Colonic mucosa (tissue), 4 donors: ENCODE measurements around the gene HTR1D. TPM values are rescaled to one million over a fixed set of nuclear protein-coding genes. Genes with fewer than 3 reads are reported as not detected.
A peak's percentile ranks its signal among the peaks of the same experiment; 100 is the strongest.

Experiments
- DNase-seq: peaks from one replicate; pipeline ENCODE4 v3.0.0-alpha.2; 2020
- H3K27ac ChIP-seq: fragments of 200-600 bp; one replicate; pipeline ENCODE4 v1.8.0; 2021
- H3K27me3 ChIP-seq: fragments of 200-600 bp; one replicate; pipeline ENCODE4 v1.8.0; 2021
- H3K36me3 ChIP-seq: fragments of 200-600 bp; one replicate; pipeline ENCODE4 v1.8.0; 2021
- H3K4me1 ChIP-seq: fragments of 200-600 bp; one replicate; pipeline ENCODE4 v1.8.0; 2021; ENCODE audit warnings: mild to moderate bottlenecking
- H3K4me3 ChIP-seq: fragments of 200-600 bp; one replicate; pipeline ENCODE4 v1.8.0; 2021
- H3K9ac ChIP-seq, 2 donors: one replicate each; pipeline ENCODE4 v1.7.0; 2013; ENCODE audit warnings: control low read depth in 2 of 2, low read depth in 2 of 2, low read length in 2 of 2
- H3K9me3 ChIP-seq: fragments of 200-600 bp; one replicate; pipeline ENCODE4 v1.8.0; 2021
- intact Hi-C: fragments of 100-400 bp; cut with DNase I; formaldehyde crosslinking; loops from one replicate; pipeline ENCODE4 v1.14.1; 2022
- total RNA-seq, 2 donors: library from RNA; stranded (reverse); fragmentation: NEBNext Ultra II Directional in 1 of 2; extraction: Animal tissue kit (Norgen Biotek cat#: 25700) in 1 of 2; gene quantifications; one replicate each; pipeline ENCODE4 v1.2.1, GENCODE V29; 2021
- TF ChIP-seq, protein P1 (sequence below): fragments of 200-600 bp; IDR thresholded peaks from one replicate; pipeline ENCODE4 v1.8.0; 2022; ENCODE audit warnings: antibody characterized with exemption, mild to moderate bottlenecking
- donor health status: healthy.
- donor health status: DM: no; HTN: no; CAD: no.
- donor health status: DM: no; HTN: no; CAD: no.

Gene HTR1D
- total RNA-seq, 2 donors from 2014 or later: 0.27 to 0.42 TPM

DNA sequence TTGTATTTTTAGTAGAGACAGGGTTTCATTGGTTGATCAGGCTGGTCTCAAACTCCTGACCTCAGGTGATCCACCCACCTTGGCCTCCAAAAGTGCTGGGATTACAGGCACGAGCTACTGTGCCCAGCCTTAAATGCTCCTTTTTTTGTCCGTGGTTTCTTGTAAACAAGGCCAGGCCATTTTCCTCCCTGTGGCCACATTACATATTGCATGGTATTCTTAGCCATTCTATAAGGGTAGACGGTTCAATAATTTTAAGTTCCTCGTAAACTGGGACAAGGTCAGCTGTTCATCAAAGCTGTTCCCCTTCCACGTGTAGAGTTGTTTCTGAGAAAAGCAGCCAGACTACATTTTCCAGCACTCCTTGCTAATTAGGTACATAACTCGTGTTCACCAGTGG, 38.4 kb downstream of the HTR1D start:
- no peak for DNase-seq
- Histone ChIP-seq H3K27ac (no peak overlapping the region), H3K4me1 (no peaks in the 10 kb centered on the region), H3K4me3 (no peak overlapping the region), H3K27me3 (no peaks in the 10 kb centered on the region), H3K9ac (no peak overlapping the region), H3K9me3 (no peaks in the 10 kb centered on the region), H3K36me3 (no peaks in the 10 kb centered on the region)
- TF ChIP-seq, protein P1, sequence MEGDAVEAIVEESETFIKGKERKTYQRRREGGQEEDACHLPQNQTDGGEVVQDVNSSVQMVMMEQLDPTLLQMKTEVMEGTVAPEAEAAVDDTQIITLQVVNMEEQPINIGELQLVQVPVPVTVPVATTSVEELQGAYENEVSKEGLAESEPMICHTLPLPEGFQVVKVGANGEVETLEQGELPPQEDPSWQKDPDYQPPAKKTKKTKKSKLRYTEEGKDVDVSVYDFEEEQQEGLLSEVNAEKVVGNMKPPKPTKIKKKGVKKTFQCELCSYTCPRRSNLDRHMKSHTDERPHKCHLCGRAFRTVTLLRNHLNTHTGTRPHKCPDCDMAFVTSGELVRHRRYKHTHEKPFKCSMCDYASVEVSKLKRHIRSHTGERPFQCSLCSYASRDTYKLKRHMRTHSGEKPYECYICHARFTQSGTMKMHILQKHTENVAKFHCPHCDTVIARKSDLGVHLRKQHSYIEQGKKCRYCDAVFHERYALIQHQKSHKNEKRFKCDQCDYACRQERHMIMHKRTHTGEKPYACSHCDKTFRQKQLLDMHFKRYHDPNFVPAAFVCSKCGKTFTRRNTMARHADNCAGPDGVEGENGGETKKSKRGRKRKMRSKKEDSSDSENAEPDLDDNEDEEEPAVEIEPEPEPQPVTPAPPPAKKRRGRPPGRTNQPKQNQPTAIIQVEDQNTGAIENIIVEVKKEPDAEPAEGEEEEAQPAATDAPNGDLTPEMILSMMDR: peak; percentile 16
- intact Hi-C loops: no loop called here

DNA sequence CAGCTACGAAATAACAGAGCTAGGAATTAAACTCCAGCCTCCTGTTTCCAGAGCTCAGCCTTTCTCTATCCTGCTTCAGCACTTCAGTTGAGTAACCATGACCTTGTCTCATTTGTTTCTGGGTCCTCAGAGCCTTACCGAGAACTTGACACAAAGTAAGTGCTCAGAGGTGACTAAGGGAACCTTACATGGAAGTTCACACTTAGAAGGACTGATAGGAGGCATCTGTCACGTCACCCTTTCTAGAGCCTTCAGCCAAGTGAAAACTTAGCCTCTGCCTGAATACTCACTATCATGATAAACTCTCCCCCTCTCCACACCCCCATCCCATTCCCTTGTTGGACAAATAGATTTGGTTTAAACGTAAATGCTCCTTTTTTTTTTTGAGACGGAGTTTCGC, 38.9 kb downstream of the HTR1D start:
- intact Hi-C loops: no loop called here
- no peak overlapping the region for H3K4me3 ChIP-seq
- H3K9me3 ChIP-seq: no peaks in the 10 kb centered on the region
- no peak for DNase-seq
- H3K27ac ChIP-seq: peak overlapping the region; percentile 63
- no peaks in the 10 kb centered on the region for H3K27me3 ChIP-seq
- TF ChIP-seq, protein P1: no peak
- peak overlapping the region in 1 of 2 donors; percentile 73 for H3K9ac ChIP-seq
- no peaks in the 10 kb centered on the region for H3K36me3 ChIP-seq
- no peaks in the 10 kb centered on the region for H3K4me1 ChIP-seq

DNA sequence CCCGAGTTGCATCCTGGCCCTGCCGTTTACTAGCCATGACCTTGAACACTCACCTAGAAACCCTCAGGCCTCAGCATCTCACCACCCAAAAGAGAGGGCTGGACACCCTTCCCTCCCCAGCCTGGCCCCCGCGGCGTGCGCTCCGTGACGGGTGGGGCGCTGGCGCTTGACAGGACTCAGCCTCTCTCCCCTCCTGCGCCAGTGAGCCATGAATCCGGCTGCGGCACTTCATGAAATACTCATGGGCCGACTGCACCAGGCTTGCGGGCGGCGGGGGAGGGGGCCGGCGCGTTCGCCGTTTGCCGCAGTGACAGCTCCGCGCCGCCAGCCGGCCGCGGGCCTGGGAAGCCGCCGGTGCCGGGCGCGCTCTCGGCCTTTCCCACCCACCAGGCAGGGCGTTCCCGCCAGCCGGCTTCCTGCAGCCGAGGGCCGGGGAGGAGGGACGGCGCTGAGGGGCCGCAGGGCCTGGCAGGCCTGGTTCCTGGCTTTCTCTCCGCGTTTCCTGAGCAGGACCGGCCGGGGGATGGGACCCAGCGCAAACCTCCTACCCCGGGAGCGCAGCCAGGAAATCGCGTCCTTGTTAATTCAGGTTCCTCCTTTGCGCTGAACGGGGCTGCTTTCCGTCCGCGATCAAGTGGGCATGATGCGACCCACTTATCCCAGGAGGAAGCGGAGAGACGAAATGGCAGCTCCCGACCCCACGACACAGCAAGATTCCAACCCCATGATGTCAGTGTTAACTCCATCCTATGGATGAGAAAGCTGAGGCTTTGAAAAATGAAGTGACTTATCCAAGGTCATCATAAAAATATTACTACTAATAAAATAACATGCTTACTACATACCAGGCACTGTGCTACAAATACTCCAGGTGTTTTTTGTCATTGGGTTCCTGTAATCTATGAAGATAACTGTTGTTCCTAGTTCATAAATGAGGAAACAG, 39.6 kb downstream of the HTR1D start:
- peak overlapping the region; percentile 73 to 74 for H3K9ac ChIP-seq
- H3K27me3 ChIP-seq: no peaks in the 10 kb centered on the region
- no peaks in the 10 kb centered on the region for H3K9me3 ChIP-seq
- peak; percentile 71 for DNase-seq
- peak overlapping the region; percentile 63 for H3K27ac ChIP-seq
- intact Hi-C loops: no loop called here
- no peaks in the 10 kb centered on the region for H3K4me1 ChIP-seq
- no peaks in the 10 kb centered on the region for H3K36me3 ChIP-seq
- TF ChIP-seq, protein P1: no peak
- H3K4me3 ChIP-seq: peak overlapping the region; percentile 33

DNA sequence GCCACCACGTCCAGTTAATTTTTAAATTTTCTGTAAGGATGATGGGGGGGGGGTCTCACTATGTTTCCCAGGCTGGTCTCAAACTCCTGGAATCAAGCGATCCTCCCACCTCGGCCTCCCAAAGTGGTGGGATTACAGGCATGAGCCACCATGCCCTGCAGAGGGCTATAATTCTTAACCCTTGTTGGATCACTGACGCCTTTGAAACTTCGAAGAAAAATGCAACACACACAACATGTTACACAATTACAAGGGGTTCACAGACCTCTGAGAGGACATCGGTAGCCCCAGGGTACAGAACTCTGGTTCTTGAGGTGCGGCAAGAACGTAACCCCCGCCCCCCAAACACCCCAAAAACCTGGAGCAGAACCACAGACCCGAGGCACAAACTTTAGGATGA, 40.3 kb downstream of the HTR1D start:
- H3K4me1 ChIP-seq: no peaks in the 10 kb centered on the region
- intact Hi-C loops: no loop called here
- no peaks in the 10 kb centered on the region for H3K27me3 ChIP-seq

DNA sequence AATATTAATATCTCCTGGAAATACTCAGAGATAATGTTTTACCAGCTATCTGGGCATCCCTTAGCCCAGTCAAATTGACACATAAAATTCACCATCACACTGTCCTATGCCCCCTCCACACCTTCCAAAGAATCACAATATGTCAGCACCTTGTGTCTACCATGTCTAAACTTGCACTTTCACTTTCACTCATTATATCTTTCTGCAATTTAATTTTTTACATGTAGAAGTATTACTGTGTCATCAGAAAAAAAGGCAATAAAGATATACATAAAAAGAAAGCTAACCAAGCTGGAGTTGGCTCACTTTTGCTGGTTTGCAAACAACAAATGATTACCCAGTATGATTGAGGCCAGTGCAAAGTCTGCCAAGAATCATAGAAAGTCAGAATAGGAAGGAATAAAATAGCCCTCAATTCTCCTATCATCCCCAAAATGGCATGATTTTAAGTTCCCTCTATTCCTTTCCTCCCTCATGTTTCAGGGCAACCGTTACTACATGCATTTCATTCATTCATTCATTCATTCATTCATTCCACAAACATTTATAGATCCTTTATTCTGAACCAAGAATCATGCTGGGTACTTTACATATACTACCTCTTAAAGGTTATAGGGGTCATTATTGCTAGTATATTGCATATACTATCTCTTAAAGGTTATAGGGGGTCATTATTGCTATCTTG, 42.7 kb downstream of the HTR1D start:
- TF ChIP-seq, protein P1: no peak
- DNase-seq: no peak
- peak overlapping the region in 1 of 2 donors; percentile 9 for H3K9ac ChIP-seq
- H3K36me3 ChIP-seq: no peaks in the 10 kb centered on the region
- no peaks in the 10 kb centered on the region for H3K27me3 ChIP-seq
- intact Hi-C loops: no loop called here
- no peaks in the 10 kb centered on the region for H3K4me1 ChIP-seq
- peak overlapping the region; percentile 58 for H3K27ac ChIP-seq
- no peak overlapping the region for H3K4me3 ChIP-seq
- H3K9me3 ChIP-seq: no peaks in the 10 kb centered on the region

More for the DNA sequence above, 40.3 kb downstream of the HTR1D start:
- peak overlapping the region; percentile 73 to 74 for H3K9ac ChIP-seq
- no peaks in the 10 kb centered on the region for H3K9me3 ChIP-seq
- no peak for DNase-seq
- H3K36me3 ChIP-seq: no peaks in the 10 kb centered on the region
- TF ChIP-seq, protein P1: no peak
- peak overlapping the region; percentile 33 for H3K4me3 ChIP-seq
- peak overlapping the region; percentile 63 for H3K27ac ChIP-seq
